IPS-11a (cell line): ENCODE data around the gene KRT77.
"Not testable (repeated sequence)": the region's sequence is repeated elsewhere in the genome, so short reads cannot be mapped to it uniquely, and the experiment has no call there.

Experiments
- H3K4me3 ChIP-seq: one replicate; pipeline ENCODE4 v1.5.1; 2013; ENCODE audit warnings: low read depth, low read length, control low read depth

The KRT77 gene

GRCh38 chr12:52679875-52680274, 23.4 kb downstream of the KRT77 start:
- no peak overlapping the region for H3K4me3 ChIP-seq

- H3K4me3 ChIP-seq, result no peak overlapping the region
These were observed 25.7 kb downstream of the KRT77 start for GRCh38 chr12:52677671-52678070.

GRCh38 chr12:52677126-52677525, 26.2 kb downstream of the KRT77 start:
- H3K4me3 ChIP-seq, result no peak overlapping the region

- no peak overlapping the region for H3K4me3 ChIP-seq
These were observed 27.2 kb downstream of the KRT77 start for GRCh38 chr12:52676163-52676562.

- H3K4me3 ChIP-seq, result no peak overlapping the region
These were observed 28.0 kb downstream of the KRT77 start for GRCh38 chr12:52675301-52675701.

GRCh38 chr12:52674433-52674775, 28.9 kb downstream of the KRT77 start:
- no peak overlapping the region for H3K4me3 ChIP-seq

- no peak overlapping the region for H3K4me3 ChIP-seq
These were observed 29.5 kb downstream of the KRT77 start for GRCh38 chr12:52673713-52674432.

- H3K4me3 ChIP-seq, result no peak overlapping the region
These were observed 30.1 kb downstream of the KRT77 start for GRCh38 chr12:52673217-52673616.

GRCh38 chr12:52672321-52672933, 30.9 kb downstream of the KRT77 start:
- H3K4me3 ChIP-seq, result no peak overlapping the region

GRCh38 chr12:52670961-52671360, 32.4 kb downstream of the KRT77 start:
- H3K4me3 ChIP-seq, result no peak overlapping the region

- H3K4me3 ChIP-seq, result no peak overlapping the region
These were observed 32.8 kb downstream of the KRT77 start for GRCh38 chr12:52670506-52670905.

- not testable (repeated sequence) for H3K4me3 ChIP-seq
These were observed 33.4 kb downstream of the KRT77 start for GRCh38 chr12:52669941-52670340.

- no peak overlapping the region for H3K4me3 ChIP-seq
These were observed 33.9 kb downstream of the KRT77 start for GRCh38 chr12:52669426-52669825.

GRCh38 chr12:52667931-52668330, 35.4 kb downstream of the KRT77 start:
- H3K4me3 ChIP-seq, result no peak overlapping the region

- H3K4me3 ChIP-seq, result no peak overlapping the region
These were observed 35.8 kb downstream of the KRT77 start for GRCh38 chr12:52667509-52667908.

- no peak overlapping the region for H3K4me3 ChIP-seq
These were observed 36.9 kb downstream of the KRT77 start for GRCh38 chr12:52666471-52666870.

- no peak overlapping the region for H3K4me3 ChIP-seq
These were observed 39.9 kb downstream of the KRT77 start for GRCh38 chr12:52663420-52663819.

- no peak overlapping the region for H3K4me3 ChIP-seq
These were observed 40.5 kb downstream of the KRT77 start for GRCh38 chr12:52662918-52663229.

GRCh38 chr12:52662093-52662917, 41.0 kb downstream of the KRT77 start:
- H3K4me3 ChIP-seq, result no peak overlapping the region

GRCh38 chr12:52661668-52662067, 41.7 kb downstream of the KRT77 start:
- no peak overlapping the region for H3K4me3 ChIP-seq

- no peak overlapping the region for H3K4me3 ChIP-seq
These were observed 42.3 kb downstream of the KRT77 start for GRCh38 chr12:52660934-52661499.

GRCh38 chr12:52659951-52660350, 43.4 kb downstream of the KRT77 start:
- H3K4me3 ChIP-seq, result no peak overlapping the region
